Left hindlimb (tissue), 1 donor: ENCODE data around the gene TMEM52.

ENCODE experiments used
- DNase-seq: peaks from one replicate; pipeline ENCODE4 v3.0.0-alpha.2; 2018

The TMEM52 gene

GRCh38 chr1:1914101-1914970 lies 4.7 kb downstream of the TMEM52 start:
- DNase-seq = peak; percentile 54

GRCh38 chr1:1911350-1912041 lies 7.6 kb downstream of the TMEM52 start:
- peak; percentile 23 for DNase-seq

- DNase-seq = peak; percentile 26
Observed at GRCh38 chr1:1910651-1911331, 8.3 kb downstream of the TMEM52 start.

GRCh38 chr1:1910033-1910465 lies 9.0 kb downstream of the TMEM52 start:
- DNase-seq = no peak

- DNase-seq = no peak
Observed at GRCh38 chr1:1908506-1908791, 10.6 kb downstream of the TMEM52 start.

GRCh38 chr1:1907098-1907736 lies 11.9 kb downstream of the TMEM52 start:
- peak; percentile 37 for DNase-seq

GRCh38 chr1:1906185-1907097 lies 12.6 kb downstream of the TMEM52 start:
- DNase-seq = peak; percentile 82

GRCh38 chr1:1903224-1903623 lies 15.9 kb downstream of the TMEM52 start:
- DNase-seq = no peak

GRCh38 chr1:1901641-1902294 lies 17.3 kb downstream of the TMEM52 start:
- DNase-seq = no peak

- DNase-seq = no peak
Observed at GRCh38 chr1:1900883-1901640, 18.0 kb downstream of the TMEM52 start.

GRCh38 chr1:1899967-1900327 lies 19.1 kb downstream of the TMEM52 start:
- DNase-seq = no peak

GRCh38 chr1:1899266-1899966 lies 19.7 kb downstream of the TMEM52 start:
- DNase-seq = no peak

- DNase-seq = no peak
Observed at GRCh38 chr1:1898246-1898933, 20.7 kb downstream of the TMEM52 start.

- no peak for DNase-seq
Observed at GRCh38 chr1:1895456-1896336, 23.4 kb downstream of the TMEM52 start.

- DNase-seq = no peak
Observed at GRCh38 chr1:1895060-1895418, 24.0 kb downstream of the TMEM52 start.

GRCh38 chr1:1894354-1895059 lies 24.6 kb downstream of the TMEM52 start:
- no peak for DNase-seq

- DNase-seq = no peak
Observed at GRCh38 chr1:1893997-1894353, 25.1 kb downstream of the TMEM52 start.
